Skeletal muscle satellite cell (primary cell): ENCODE results near the gene CDC42EP3.

Experiments
- H3K27me3 ChIP-seq: 2 replicates; pipeline ENCODE4 v1.7.0; 2013; ENCODE audit warnings: low read length; ENCODE audit not compliant: control insufficient read depth, insufficient read depth
- H3K36me3 ChIP-seq: 2 replicates; pipeline ENCODE4 v1.7.0; 2013; ENCODE audit warnings: mild to moderate bottlenecking, control low read depth, low read length; ENCODE audit not compliant: insufficient read depth
- H3K4me1 ChIP-seq: 2 replicates; pipeline ENCODE4 v1.7.0; 2013; ENCODE audit warnings: low read length; ENCODE audit not compliant: control insufficient read depth, insufficient read depth
- H3K4me2 ChIP-seq: 2 replicates; pipeline ENCODE4 v1.7.0; 2013; ENCODE audit warnings: mild to moderate bottlenecking, low read length
- H3K4me3 ChIP-seq: 2 replicates; pipeline ENCODE4 v1.7.0; 2013; ENCODE audit warnings: low read length
- H3K9ac ChIP-seq: 2 replicates; pipeline ENCODE4 v1.7.0; 2013; ENCODE audit warnings: mild to moderate bottlenecking, low read depth, low read length, moderate library complexity
- H3K9me3 ChIP-seq: replicated peaks from 2 replicates; pipeline ENCODE4 v1.7.0; 2013; ENCODE audit warnings: mild to moderate bottlenecking, control low read depth, low read length

The CDC42EP3 gene

GRCh38 chr2:37614061-37614738 lies 57.2 kb downstream of the CDC42EP3 start:
- Histone ChIP-seq H3K4me3 (no peak overlapping the region), H3K9me3 (no peaks in the 10 kb centered on the region), H3K9ac (no peak overlapping the region), H3K27me3 (no peaks in the 10 kb centered on the region), H3K36me3 (no peaks in the 10 kb centered on the region), H3K4me2 (no peak overlapping the region), H3K4me1 (peaks cover 9% of the 10 kb centered on the region)

- no peaks in the 10 kb centered on the region for H3K27me3 ChIP-seq
- no peak overlapping the region for H3K4me2 ChIP-seq
- H3K4me3 ChIP-seq: no peak overlapping the region
- no peaks in the 10 kb centered on the region for H3K36me3 ChIP-seq
- H3K9ac ChIP-seq: no peak overlapping the region
- no peaks in the 10 kb centered on the region for H3K9me3 ChIP-seq
- peaks cover 7% of the 10 kb centered on the region for H3K4me1 ChIP-seq
These were observed 59.1 kb downstream of the CDC42EP3 start for GRCh38 chr2:37612382-37612781.

- Histone ChIP-seq H3K4me2 (no peak overlapping the region), H3K9ac (no peak overlapping the region), H3K27me3 (no peaks in the 10 kb centered on the region), H3K9me3 (no peaks in the 10 kb centered on the region), H3K4me3 (no peak overlapping the region), H3K4me1 (peaks cover 7% of the 10 kb centered on the region), H3K36me3 (no peaks in the 10 kb centered on the region)
These were observed 60.7 kb downstream of the CDC42EP3 start for GRCh38 chr2:37610638-37611289.

- Histone ChIP-seq H3K9ac (no peak overlapping the region), H3K27me3 (no peaks in the 10 kb centered on the region), H3K9me3 (no peaks in the 10 kb centered on the region), H3K4me2 (no peak overlapping the region), H3K4me3 (no peak overlapping the region), H3K36me3 (no peaks in the 10 kb centered on the region), H3K4me1 (peaks cover 8% of the 10 kb centered on the region)
These were observed 61.7 kb downstream of the CDC42EP3 start for GRCh38 chr2:37609782-37610181.

GRCh38 chr2:37604716-37605115 lies 66.7 kb downstream of the CDC42EP3 start:
- H3K36me3 ChIP-seq: no peaks in the 10 kb centered on the region
- no peaks in the 10 kb centered on the region for H3K9me3 ChIP-seq
- H3K4me3 ChIP-seq: no peak overlapping the region
- H3K9ac ChIP-seq: no peak overlapping the region
- no peak overlapping the region for H3K4me2 ChIP-seq
- peaks cover 20% of the 10 kb centered on the region for H3K4me1 ChIP-seq
- H3K27me3 ChIP-seq: no peaks in the 10 kb centered on the region

GRCh38 chr2:37602702-37603101 lies 68.7 kb downstream of the CDC42EP3 start:
- H3K4me3 ChIP-seq: no peak overlapping the region
- no peak overlapping the region for H3K4me2 ChIP-seq

GRCh38 chr2:37602040-37602439 lies 69.4 kb downstream of the CDC42EP3 start:
- peak overlapping the region; percentile 15 for H3K9ac ChIP-seq
- peak overlapping the region; percentile 61 for H3K4me2 ChIP-seq
- H3K4me1 ChIP-seq: peaks cover 20% of the 10 kb centered on the region
- H3K27me3 ChIP-seq: no peaks in the 10 kb centered on the region
- H3K9me3 ChIP-seq: no peaks in the 10 kb centered on the region
- H3K36me3 ChIP-seq: no peaks in the 10 kb centered on the region
- no peak overlapping the region for H3K4me3 ChIP-seq

More at GRCh38 chr2:37602702-37603101, 68.7 kb downstream of the CDC42EP3 start:
- H3K4me1 ChIP-seq: peaks cover 20% of the 10 kb centered on the region
- no peaks in the 10 kb centered on the region for H3K36me3 ChIP-seq
- no peaks in the 10 kb centered on the region for H3K27me3 ChIP-seq
- H3K9me3 ChIP-seq: no peaks in the 10 kb centered on the region
- no peak overlapping the region for H3K9ac ChIP-seq

GRCh38 chr2:37601569-37601968 lies 69.9 kb downstream of the CDC42EP3 start:
- Histone ChIP-seq H3K4me2 (peak overlapping the region; percentile 61), H3K4me3 (no peak overlapping the region), H3K27me3 (no peaks in the 10 kb centered on the region), H3K9me3 (no peaks in the 10 kb centered on the region), H3K9ac (peak overlapping the region; percentile 15), H3K4me1 (peaks cover 20% of the 10 kb centered on the region), H3K36me3 (no peaks in the 10 kb centered on the region)

GRCh38 chr2:37600735-37601134 lies 70.7 kb downstream of the CDC42EP3 start:
- no peak overlapping the region for H3K9ac ChIP-seq
- H3K4me1 ChIP-seq: peaks cover 20% of the 10 kb centered on the region
- H3K4me2 ChIP-seq: no peak overlapping the region
- H3K4me3 ChIP-seq: no peak overlapping the region
- no peaks in the 10 kb centered on the region for H3K27me3 ChIP-seq
- no peaks in the 10 kb centered on the region for H3K9me3 ChIP-seq
- H3K36me3 ChIP-seq: no peaks in the 10 kb centered on the region

GRCh38 chr2:37599688-37600525 lies 71.5 kb downstream of the CDC42EP3 start:
- Histone ChIP-seq H3K9ac (no peak overlapping the region), H3K4me1 (peaks cover 20% of the 10 kb centered on the region), H3K27me3 (no peaks in the 10 kb centered on the region), H3K4me3 (no peak overlapping the region), H3K4me2 (no peak overlapping the region), H3K9me3 (no peaks in the 10 kb centered on the region), H3K36me3 (no peaks in the 10 kb centered on the region)

- H3K4me3 ChIP-seq: no peak overlapping the region
- H3K27me3 ChIP-seq: no peaks in the 10 kb centered on the region
- H3K4me1 ChIP-seq: peaks cover 32% of the 10 kb centered on the region
These were observed 77.7 kb downstream of the CDC42EP3 start for GRCh38 chr2:37593694-37594093.

More at GRCh38 chr2:37593694-37594093, 77.7 kb downstream of the CDC42EP3 start:
- no peak overlapping the region for H3K9ac ChIP-seq
- H3K9me3 ChIP-seq: no peaks in the 10 kb centered on the region
- no peaks in the 10 kb centered on the region for H3K36me3 ChIP-seq
- H3K4me2 ChIP-seq: no peak overlapping the region
